Medulla oblongata (tissue), 1 donor: ENCODE results near the gene CASZ1.

Source experiments
- DNase-seq: peaks from one replicate; pipeline ENCODE4 v3.0.0-alpha.2; 2015; ENCODE audit errors: extremely low spot score

The CASZ1 gene

GRCh38 chr1:10685196-10685807 lies 111.1 kb downstream of the CASZ1 start:
- no peak for DNase-seq

DNA sequence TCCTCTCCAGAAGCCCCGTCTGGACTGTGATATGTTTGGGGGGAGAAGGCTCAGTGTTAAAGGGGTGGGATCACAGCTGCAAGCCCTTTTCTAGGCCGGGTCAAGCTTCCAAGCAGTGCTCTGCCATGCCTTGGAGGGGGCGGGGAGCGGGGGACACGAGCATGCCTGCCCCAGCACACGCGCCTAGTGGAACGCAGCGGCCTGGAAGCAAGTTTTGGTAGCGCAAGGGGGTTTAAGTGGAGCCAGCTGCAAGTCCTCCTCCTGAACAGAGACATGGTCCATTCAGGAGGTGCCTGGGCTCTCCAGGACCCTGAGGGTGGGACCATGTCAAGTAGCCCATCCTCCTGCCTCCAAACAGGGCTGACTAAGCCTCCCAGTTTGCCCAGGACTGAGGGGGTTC lies 112.2 kb downstream of the CASZ1 start:
- DNase-seq = no peak

- DNase-seq = no peak
Observed at GRCh38 chr1:10682449-10683309, 113.8 kb downstream of the CASZ1 start.

GRCh38 chr1:10682108-10682445 lies 114.4 kb downstream of the CASZ1 start:
- DNase-seq = no peak

GRCh38 chr1:10681296-10682107 lies 114.9 kb downstream of the CASZ1 start:
- DNase-seq = no peak

- no peak for DNase-seq
Observed at GRCh38 chr1:10680487-10680886, 116.0 kb downstream of the CASZ1 start.

DNA sequence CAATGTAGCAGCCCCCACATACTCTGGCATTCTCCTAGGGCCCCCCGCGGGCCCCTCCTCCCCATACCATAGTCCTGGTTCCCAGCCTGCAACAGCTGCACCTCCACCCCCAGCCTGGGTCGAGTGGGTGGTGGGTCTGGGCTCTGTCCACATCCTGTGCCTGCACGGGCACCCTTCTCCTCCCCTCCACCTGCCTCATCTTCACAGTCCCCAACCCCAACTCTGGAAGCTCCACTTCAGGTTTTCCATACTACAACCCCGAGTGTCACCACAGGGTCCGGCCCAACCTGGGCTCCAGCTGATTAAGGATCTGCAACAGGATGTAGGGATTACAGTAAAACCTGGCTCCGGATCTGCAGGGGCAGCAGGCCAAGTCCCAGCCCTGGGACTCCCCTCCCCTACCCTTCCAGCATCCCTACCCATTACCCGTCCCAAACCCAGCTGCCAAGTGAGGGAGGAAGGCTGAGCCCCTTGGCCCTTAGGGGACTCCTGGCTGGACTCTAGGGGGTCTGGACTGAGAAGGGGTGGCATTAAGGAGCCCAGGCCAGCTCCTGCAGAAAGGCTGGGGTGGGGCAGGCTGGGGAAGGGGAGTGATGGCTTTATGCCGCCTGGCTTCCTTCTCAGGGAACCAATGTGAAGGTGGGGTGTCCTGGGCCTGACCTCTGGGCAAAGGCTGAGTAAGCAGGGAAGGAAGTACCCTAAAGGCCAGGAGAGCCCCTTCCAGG lies 116.8 kb downstream of the CASZ1 start:
- DNase-seq = no peak

- DNase-seq = no peak
Observed at GRCh38 chr1:10678852-10679251, 117.6 kb downstream of the CASZ1 start.

- DNase-seq = no peak
Observed at GRCh38 chr1:10678402-10678801, 118.0 kb downstream of the CASZ1 start.

DNA sequence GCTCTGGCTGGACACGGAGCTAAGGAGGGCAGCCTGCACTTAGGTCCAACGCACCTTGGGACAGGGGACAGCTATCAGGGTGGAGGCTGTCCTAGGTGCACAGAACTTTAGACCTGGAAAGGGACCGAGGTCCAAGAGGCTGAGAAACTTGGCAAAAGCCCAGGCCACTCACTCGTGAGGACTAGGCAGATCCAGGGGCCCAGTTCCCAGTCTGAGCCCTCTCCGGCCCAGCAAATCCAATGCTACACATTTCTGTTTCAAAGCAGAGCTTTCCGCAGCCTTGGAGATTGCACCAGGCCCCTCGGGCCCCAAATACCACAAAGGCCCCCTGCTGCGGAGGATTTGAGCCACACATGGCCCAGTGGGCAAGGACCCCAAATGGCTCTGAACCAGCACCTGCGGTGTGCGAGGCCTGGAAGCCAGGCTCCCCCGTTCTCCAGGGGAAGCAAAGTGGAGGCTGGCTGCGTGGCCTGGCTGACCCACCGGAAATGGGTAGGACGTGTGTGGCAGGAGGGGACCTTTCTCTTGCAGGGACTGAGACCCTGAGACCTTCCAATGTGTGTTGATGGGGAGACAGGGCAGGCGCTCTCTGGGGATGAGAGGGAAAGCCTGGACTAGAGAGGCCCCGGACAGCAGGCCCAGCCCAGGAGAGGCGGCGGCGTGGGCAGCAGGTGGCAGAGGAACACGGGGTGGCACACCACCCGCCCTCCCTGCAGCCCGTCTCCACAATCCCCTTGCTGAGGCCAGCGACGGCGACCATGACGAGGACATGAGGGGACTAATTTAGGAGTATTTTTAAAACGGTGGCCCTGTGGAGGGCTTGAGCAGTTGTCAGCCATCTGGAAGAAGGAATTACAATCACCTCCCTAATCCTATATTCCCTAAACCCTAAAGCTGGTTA lies 118.7 kb downstream of the CASZ1 start:
- DNase-seq = peak; percentile 15

DNA sequence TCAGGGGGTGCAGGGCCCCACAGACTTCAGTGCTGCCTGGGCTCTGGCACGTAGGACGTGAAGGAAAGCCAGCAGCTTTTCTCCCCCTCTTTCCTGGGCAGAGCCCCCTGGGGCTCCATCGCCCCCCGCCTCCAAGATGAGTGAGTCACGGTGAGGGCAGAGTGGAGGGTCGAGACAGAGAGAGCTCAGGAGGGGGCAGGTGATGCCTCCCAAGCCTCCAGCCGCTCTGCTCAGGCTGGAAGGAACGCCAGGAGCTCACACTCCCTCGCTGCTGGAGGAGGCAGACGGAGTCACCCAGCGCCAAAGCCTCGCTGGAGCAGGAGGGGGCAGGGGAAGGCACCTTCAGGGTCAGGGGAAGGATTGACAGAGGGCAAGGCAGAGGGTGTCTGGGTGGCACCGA lies 119.5 kb downstream of the CASZ1 start:
- DNase-seq = no peak

DNA sequence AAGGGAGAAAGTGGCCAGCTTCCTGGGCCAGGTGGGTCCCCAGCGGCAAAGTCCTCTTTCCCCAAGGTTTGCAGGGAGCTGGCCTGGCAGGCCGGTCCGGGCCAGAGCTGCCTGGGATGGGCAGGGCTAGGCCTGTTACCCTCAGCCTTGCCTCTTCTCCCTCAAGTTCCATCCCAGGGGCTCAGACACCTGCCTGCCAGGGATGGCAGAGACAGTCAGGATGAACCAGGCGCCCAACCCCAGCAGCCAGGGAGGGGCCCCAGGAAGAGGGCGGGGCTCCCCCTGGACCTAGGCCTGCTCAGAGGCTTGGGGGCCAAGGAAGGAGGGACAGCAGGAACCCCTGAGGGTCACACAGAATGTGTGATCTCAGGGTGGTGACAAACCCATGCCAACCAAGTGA lies 120.6 kb downstream of the CASZ1 start:
- no peak for DNase-seq

DNA sequence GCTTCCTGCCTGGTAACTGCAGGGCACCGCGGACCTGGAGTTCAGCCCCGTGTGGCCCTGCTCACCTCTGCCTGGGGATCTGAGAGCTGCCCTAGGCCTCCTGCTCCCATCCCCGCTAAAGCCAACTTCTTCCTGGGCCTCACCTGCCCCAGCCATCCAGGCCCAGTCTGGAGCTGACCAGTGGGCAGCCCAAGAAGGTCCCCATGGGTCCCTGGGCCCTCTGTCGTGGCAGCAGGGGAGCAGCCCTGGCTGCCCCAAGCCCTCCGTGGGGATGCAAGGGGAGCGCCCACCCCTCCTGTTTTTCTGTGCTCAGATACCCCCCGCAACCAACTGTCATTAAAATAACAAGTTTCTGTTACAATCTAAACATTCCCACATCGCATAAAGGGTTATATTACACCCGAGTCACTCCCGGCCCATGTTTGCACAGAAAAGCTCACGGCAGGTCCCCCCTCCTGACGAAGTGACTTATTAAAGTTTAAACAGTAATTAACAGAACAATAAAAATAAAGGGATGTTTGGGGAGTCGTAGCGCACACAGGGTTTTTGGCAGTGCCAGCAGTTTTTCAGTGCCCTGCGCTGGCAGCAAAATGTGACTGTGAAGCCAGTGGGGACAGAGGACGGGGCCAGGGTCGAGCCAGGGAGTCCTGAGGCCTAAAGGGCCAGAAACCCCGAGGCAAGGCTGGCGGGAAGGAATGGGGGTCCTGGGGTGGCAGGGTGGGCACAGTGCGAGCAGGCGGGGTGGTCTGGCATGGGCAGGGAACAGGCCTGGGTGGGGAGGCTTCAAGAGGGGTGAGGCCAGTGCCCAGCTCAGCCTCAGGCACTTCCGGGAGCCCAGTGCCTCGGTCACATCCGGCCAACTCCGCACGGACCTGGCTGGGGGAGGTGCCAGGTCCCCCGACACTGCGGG lies 121.5 kb downstream of the CASZ1 start:
- peak; percentile 13 for DNase-seq

- DNase-seq = no peak
Observed at GRCh38 chr1:10674222-10674621, 122.2 kb downstream of the CASZ1 start.

DNA sequence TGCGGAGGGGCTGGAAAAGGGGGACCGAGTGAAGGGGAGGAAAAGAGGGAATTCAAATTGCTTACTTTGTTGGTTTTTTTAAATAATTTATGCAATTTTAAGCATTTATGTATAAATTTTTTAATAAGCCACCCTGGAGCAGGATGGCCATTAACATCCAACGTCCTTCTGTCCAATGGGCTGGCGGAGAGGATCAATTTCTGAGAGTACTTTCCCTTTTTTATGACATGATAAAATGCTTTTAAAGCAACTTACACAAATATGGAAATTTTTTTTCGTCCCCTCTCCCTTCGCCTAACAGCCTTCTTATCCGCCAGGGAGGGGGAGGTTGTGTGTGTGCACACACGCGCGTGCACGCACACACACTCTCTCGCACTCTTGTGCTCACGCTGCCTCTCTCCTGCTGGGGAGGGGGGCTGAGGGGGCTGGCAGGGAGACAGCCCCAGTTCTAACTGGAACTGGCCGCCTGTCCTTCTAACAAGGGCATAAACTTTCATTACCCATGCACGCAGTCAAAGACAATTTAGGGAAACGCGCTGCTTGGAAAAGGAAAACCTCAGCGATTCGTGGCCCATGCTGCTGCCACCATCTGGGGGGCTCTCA lies 123.2 kb downstream of the CASZ1 start:
- DNase-seq = no peak

- no peak for DNase-seq
Observed at GRCh38 chr1:10672343-10673050, 123.9 kb downstream of the CASZ1 start.

DNA sequence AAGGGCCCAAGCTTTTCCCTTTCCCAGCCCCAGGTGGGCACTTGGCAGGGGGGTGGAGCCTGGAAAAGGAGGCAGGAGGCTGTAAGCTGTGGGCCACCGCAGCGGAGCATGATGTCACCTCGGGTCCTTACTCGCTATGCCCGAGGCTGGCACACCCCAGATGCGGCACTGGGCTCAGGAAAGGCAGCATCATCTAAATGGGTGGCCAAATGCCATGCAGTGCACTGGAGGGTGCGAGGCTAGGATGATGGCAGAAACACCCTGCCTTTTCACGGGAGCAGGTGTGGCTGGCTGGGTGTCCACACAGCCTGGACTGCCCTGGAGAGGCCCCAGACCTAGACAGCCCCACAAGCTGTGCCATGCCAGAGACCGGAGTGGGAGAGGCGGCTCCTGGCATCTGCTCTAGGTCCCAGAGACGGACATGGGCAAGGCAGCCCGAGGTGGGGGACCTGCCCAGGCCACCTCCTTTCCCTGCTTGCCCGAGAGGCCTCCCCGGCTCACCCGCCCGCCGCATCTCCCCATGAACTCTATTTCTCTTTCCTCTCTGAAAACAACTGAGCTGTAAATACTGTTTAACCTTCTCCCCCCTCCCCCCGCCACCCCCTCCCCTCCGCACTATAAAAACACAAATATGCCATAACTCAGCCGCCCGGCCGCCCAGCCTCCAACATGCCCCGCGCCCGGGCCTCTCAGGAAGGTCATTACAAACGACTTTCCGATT lies 124.7 kb downstream of the CASZ1 start:
- DNase-seq = no peak

DNA sequence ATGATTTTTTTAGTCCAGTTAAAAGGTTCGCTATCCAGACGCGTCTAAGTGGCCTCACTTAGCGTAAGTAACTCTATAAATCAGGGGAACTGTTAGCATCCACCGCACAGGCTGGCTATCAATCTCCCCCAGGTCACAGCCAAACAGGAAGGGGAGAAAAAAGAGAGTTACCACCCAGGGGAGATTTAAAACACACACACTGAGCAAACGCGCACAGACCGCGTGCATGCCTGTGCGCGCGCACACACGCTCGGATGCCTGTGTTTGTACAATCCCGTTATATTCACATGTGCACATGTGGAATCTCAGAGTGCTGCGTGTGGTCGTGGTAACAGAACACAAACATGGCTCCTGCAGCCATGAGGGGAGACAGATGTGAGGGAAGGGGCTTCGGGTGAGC lies 125.4 kb downstream of the CASZ1 start:
- DNase-seq = no peak
